ENCODE measurements around the gene ASIC2. TPM values are rescaled to one million over a fixed set of nuclear protein-coding genes. Genes with fewer than 3 reads are reported as not detected.

Gene ASIC2
- total and polyA plus RNA-seq, 2 donors (not counting 3 experiments of a cell fraction or from before 2014, with no cell fraction given) = not detected

- no peaks in the 10 kb centered on the region for H3K27me3 ChIP-seq (ENCODE audit: control insufficient read depth in 2 of 2, insufficient read depth in 2 of 2, low read length in 2 of 2)
- no peak overlapping the region for H3K27ac ChIP-seq (ENCODE audit: insufficient read depth, low read depth, low read length)
- DNase-seq (ENCODE audit: low read depth, low spot score) (no peak), FAIRE-seq (no peak)
- H4K20me1 ChIP-seq (replicated peaks; ENCODE audit: control insufficient read depth, extremely low read depth, insufficient read depth, low read length) = no peaks in the 10 kb centered on the region
- no peaks in the 10 kb centered on the region for H3K36me3 ChIP-seq (ENCODE audit: control insufficient read depth in 2 of 2, extremely low read depth in 1 of 2, insufficient read depth in 2 of 2, low read length in 2 of 2)
- no peaks in the 10 kb centered on the region for H3K9me1 ChIP-seq (replicated peaks; ENCODE audit: control insufficient read depth, extremely low read depth, insufficient read depth, low read length)
- POLR2A ChIA-PET = no interaction called here
- TF ChIP-seq GATA2 (IDR thresholded peaks at IDR 0.05; ENCODE audit: insufficient read depth, insufficient read length, low read depth, low read length) = no peak
- no peak for TF ChIP-seq JUN (IDR thresholded peaks at IDR 0.05; ENCODE audit: borderline replicate concordance, insufficient read depth, insufficient read length, low read depth)
- TF ChIP-seq CTCF (IDR thresholded peaks at IDR 0.05; ENCODE audit: extremely low read depth in 1 of 2, insufficient read depth in 1 of 2, low read depth in 1 of 2, low read length in 2 of 2) = no peak
- TF ChIP-seq MYC (IDR thresholded peaks at IDR 0.05; ENCODE audit: low read depth, low read length) = no peak
- TF ChIP-seq POLR2A (IDR thresholded peaks at IDR 0.05; ENCODE audit: low read depth, low read length) = no peak
- TF ChIP-seq POLR2AphosphoS5 (IDR thresholded peaks at IDR 0.05; ENCODE audit: insufficient read depth, low read depth, low read length) = no peak
- TF ChIP-seq FOS (IDR thresholded peaks at IDR 0.05; ENCODE audit: borderline replicate concordance, insufficient read depth, low read length) = no peak
- TF ChIP-seq MAX (IDR thresholded peaks at IDR 0.05; ENCODE audit: insufficient read depth, insufficient read length) = no peak
- no peaks in the 10 kb centered on the region for H3K79me2 ChIP-seq (ENCODE audit: control insufficient read depth, insufficient read depth, low read length)
- CTCF ChIA-PET = interaction anchor here (1.0 to 1.1 kb wide), 2 partner anchors 114 to 617 kb away, joined by 3 to 5 read pairs; no protein-coding TSS in a partner anchor
- H2AFZ ChIP-seq (ENCODE audit: low read depth, low read length) = no peak overlapping the region
- H3K4me3 ChIP-seq (replicated peaks in 1 of 3; ENCODE audit: insufficient read depth in 1 of 3, low read depth in 1 of 3, low read length in 3 of 3) = no peak overlapping the region
- dilution Hi-C loops (cut with MboI; ENCODE audit: extremely low pct_ligation_motif_present, low sequenced_read_pairs) = no loop called here
- no peaks in the 10 kb centered on the region for H3K4me1 ChIP-seq (ENCODE audit: control insufficient read depth, extremely low read depth, insufficient read depth, low read length)
- no peak overlapping the region for H3K4me2 ChIP-seq (ENCODE audit: insufficient read depth, low read length)
- intact Hi-C loops (cut with micrococcal nuclease) = no loop called here
- no peaks in the 10 kb centered on the region for H3K9me3 ChIP-seq (replicated peaks; ENCODE audit: control insufficient read depth, insufficient read depth, low read length)
- BruUV-seq (replicated peaks) = no TSS peak
- no peak overlapping the region for H3K9ac ChIP-seq (replicated peaks; ENCODE audit: extremely low read depth, insufficient read depth, low read length)
Observed at GRCh38 chr17:33055746-33056145, 237.3 kb downstream of the ASIC2 start.

All from endothelial cell of umbilical vein (primary cell).